Spinal cord (tissue), 10 donors: ENCODE measurements around the gene LGALS3BP. TPM values are rescaled to one million over a fixed set of nuclear protein-coding genes. Genes with fewer than 3 reads are reported as not detected.

Source experiments
- DNase-seq, 6 donors: peaks; one replicate each; pipeline versions ENCODE4 v3.0.0 to v3.0.0-alpha.2; 2013 to 2015; ENCODE audit warnings: low spot score in 6 of 6, low read depth in 4 of 6
- H3K27ac ChIP-seq: one replicate; pipeline ENCODE4 v1.5.1; 2013; ENCODE audit warnings: low read depth, low read length, control low read depth
- H3K27me3 ChIP-seq: one replicate; pipeline ENCODE4 v1.6.1; 2013; ENCODE audit warnings: low read length; ENCODE audit not compliant: control insufficient read depth, insufficient read depth
- H3K36me3 ChIP-seq: one replicate; pipeline ENCODE4 v1.6.1; 2013; ENCODE audit warnings: low read length; ENCODE audit not compliant: control insufficient read depth, insufficient read depth
- H3K4me1 ChIP-seq: one replicate; pipeline ENCODE4 v1.6.1; 2013; ENCODE audit warnings: low read length; ENCODE audit not compliant: control insufficient read depth, insufficient read depth
- H3K4me3 ChIP-seq: one replicate; pipeline ENCODE4 v1.5.1; 2013; ENCODE audit warnings: low read depth, low read length, control low read depth
- H3K9me3 ChIP-seq: one replicate; pipeline ENCODE4 v1.6.1; 2013; ENCODE audit warnings: low read length; ENCODE audit not compliant: control insufficient read depth, insufficient read depth
- WGBS: methylation state at CpG from one replicate; pipeline ENCODE4 v1.1.5; 2013; ENCODE audit warnings: missing lambda C conversion rate; ENCODE audit not compliant: insufficient coverage; 5-methylcytosine and 5-hydroxymethylcytosine counted together
- polyA plus RNA-seq, 2 donors: library from polyadenylated mRNA; unstranded; fragments of 120-200 nt; gene quantifications; one replicate each; pipeline ENCODE4 v1.2.1, GENCODE V29; 2013; ENCODE audit not compliant: insufficient read length in 2 of 2
- total RNA-seq, 2 donors: library from RNA; depleted of rRNA in 1 of 2; stranded (reverse); fragments of 120-200 nt in 1 of 2; fragments of >200 nt in 1 of 2; gene quantifications; one replicate each; pipeline versions ENCODE4 v1.2.3 to v1.2.4, GENCODE V29; 2013 to 2014
- donor health status: healthy.

The LGALS3BP gene
- total and polyA plus RNA-seq, 4 donors, result 83.0 to 166 (median 106) TPM

GRCh38 chr17:79005063-79005861 is 25.5 kb upstream of the LGALS3BP start:
- DNase-seq, result no peak
- Histone ChIP-seq H3K9me3 (no peaks in the 10 kb centered on the region), H3K36me3 (peaks cover 45% of the 10 kb centered on the region), H3K4me1 (peaks cover 30% of the 10 kb centered on the region), H3K27ac (no peak overlapping the region), H3K27me3 (no peaks in the 10 kb centered on the region), H3K4me3 (no peak overlapping the region)
- WGBS, result 74% methylated on average over 11 of the region's 12 CpGs

DNA sequence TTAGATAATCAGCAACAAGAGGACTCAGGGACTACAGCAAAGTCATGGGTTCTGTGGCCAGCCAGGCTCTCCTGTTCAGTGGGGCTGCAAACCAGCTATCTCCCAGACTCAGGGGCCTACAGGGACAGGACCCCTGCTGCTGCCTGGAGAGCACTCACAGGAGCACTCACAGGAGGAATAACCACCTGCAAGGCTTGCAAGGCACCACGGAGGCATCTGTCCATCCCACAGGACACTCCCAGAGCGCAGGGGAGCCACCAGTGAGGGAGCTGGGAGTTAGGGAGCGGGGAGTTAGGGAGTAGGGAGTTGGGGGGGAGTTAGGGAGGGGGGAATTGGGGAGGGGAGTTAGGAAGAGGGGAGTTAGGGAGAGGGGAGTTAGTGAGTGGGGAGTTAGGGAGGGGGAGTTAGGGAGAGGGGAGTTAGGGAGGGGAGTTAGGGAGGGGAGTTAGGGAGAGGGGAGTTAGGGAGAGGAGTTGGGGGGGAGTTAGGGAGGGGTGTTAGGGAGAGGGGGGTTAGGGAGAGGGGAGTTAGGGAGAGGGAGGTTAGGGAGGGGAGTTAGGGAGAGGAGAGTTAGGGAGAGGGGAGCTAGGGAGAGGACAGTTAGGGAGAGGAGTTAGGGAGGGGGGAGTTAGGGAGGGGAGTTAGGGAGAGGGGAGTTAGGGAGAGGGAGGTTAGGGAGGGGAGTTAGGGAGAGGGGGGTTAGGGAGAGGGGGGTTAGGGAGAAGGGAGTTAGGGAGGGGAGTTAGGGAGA is 24.1 kb upstream of the LGALS3BP start:
- H3K36me3 ChIP-seq, result peaks cover 54% of the 10 kb centered on the region
- peaks cover 25% of the 10 kb centered on the region for H3K4me1 ChIP-seq
- H3K4me3 ChIP-seq, result no peak overlapping the region
- no peak overlapping the region for H3K27ac ChIP-seq
- 53% methylated on average over 3 of the region's 3 CpGs for WGBS
- H3K27me3 ChIP-seq, result no peaks in the 10 kb centered on the region
- DNase-seq, result no peak
- no peaks in the 10 kb centered on the region for H3K9me3 ChIP-seq

GRCh38 chr17:79002796-79003593 is 23.3 kb upstream of the LGALS3BP start:
- peaks cover 61% of the 10 kb centered on the region for H3K36me3 ChIP-seq
- no peaks in the 10 kb centered on the region for H3K9me3 ChIP-seq
- WGBS, result 82% methylated on average over 16 of the region's 20 CpGs
- no peak overlapping the region for H3K4me3 ChIP-seq
- no peak for DNase-seq
- no peak overlapping the region for H3K27ac ChIP-seq
- H3K4me1 ChIP-seq, result peaks cover 23% of the 10 kb centered on the region
- no peaks in the 10 kb centered on the region for H3K27me3 ChIP-seq

DNA sequence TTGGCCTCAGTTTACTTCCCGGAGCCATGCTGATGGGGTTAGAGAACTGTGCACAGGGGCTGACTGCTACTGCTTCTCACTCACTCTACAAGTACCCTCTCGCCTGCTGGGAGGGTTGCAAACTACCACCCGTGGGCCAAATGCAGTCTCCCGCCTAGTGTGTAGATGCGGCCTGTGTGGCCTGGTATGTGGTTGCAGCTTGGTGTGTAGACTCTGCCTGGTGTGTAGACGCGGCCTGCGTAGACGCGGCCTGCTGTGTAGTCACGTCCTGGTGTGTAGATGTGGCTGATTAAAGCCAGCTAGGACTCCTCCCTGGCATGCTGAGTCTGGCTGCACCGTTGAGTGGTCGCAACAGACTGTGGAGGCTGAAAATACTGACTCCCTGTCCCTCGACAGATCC is 22.6 kb upstream of the LGALS3BP start:
- H3K9me3 ChIP-seq, result no peaks in the 10 kb centered on the region
- H3K36me3 ChIP-seq, result peaks cover 63% of the 10 kb centered on the region
- H3K27me3 ChIP-seq, result no peaks in the 10 kb centered on the region
- no peak overlapping the region for H3K27ac ChIP-seq
- WGBS, result 91% methylated on average over 10 of the region's 14 CpGs
- H3K4me3 ChIP-seq, result no peak overlapping the region
- peaks cover 16% of the 10 kb centered on the region for H3K4me1 ChIP-seq
- DNase-seq, result no peak

DNA sequence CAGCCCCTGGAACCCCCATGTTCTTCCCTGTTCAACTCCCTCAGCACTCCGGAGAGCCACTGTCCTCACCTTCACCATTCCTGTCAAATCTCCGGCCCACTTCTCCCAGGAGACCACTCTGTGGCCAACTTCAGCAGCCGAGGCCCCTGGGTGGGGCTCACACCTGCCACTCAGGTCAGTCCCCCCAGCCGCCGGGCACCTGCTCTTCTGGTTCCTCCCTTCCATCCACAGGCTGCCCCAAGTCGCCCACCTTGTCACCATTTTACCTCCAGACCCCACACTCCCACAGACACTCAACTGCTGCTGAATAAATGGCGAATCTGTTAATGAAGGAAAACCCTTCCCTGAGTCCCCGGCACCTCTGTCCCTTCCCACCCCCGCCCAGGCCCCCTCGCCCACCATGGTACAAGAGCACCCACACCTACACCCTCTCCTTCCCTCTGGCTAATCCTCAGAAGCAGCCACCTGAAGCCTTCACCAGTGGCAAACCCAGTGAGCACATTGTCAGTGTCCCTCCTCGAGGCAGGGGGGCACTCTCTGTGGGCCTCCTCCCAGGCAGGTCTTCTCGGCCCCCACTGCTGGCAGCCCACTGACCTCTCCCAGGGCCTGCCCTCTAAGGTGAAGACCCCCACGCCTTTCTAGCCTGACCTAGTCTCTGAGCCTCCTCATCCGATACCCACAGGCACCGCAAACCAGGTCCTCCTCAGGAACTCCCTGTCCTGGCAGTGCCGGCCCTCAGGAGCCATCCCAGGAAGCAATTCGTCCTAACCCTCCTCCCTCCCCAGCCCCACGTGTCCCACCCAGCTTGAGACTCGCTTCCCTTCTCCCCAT is 21.7 kb upstream of the LGALS3BP start:
- H3K4me1 ChIP-seq, result peaks cover 19% of the 10 kb centered on the region
- no peak overlapping the region for H3K4me3 ChIP-seq
- H3K9me3 ChIP-seq, result no peaks in the 10 kb centered on the region
- DNase-seq, result no peak
- WGBS, result 85% methylated on average over 19 of the region's 19 CpGs
- peaks cover 68% of the 10 kb centered on the region for H3K36me3 ChIP-seq
- H3K27ac ChIP-seq, result no peak overlapping the region
- H3K27me3 ChIP-seq, result no peaks in the 10 kb centered on the region

DNA sequence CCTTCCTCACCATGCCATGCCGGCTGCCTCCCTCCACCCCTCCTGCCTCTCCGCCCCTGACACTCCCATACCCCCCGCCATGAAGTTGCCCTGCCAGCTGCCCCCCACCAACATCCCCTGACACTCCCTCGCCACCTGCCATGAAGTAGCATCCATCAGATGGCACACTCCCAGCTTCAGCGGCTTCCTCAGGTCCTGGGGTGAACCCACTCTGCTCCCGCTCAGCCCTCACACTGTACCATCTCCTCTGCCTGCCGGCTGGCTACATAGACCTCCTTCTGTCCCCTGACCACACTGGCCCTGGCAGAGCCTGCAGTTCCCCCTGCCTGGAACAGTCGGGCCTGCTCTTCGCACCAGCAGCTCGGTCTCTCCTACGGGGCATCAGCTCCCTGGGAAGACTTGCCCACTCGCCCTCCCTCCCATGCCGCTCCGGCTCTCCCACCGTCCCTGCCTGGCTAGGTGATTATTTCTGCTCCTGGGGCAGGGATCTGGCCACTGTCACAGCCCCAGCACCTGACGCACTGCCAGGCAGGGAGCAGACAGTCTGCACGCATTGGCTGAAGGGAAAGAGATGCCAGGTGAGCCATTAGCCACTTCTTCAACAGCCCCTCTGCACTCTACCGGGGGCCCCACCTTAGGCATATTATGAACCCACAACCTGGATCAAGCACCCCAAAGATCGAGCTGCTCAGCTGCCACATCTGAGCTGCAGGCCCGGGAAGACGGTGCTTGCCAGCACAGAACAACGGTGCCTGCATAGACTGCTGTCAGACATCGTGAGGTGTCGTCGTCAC is 20.9 kb upstream of the LGALS3BP start:
- no peaks in the 10 kb centered on the region for H3K9me3 ChIP-seq
- H3K36me3 ChIP-seq, result peaks cover 74% of the 10 kb centered on the region
- H3K27ac ChIP-seq, result no peak overlapping the region
- WGBS, result 93% methylated on average over 23 of the region's 25 CpGs
- no peaks in the 10 kb centered on the region for H3K27me3 ChIP-seq
- H3K4me1 ChIP-seq, result peaks cover 27% of the 10 kb centered on the region
- no peak for DNase-seq
- no peak overlapping the region for H3K4me3 ChIP-seq

DNA sequence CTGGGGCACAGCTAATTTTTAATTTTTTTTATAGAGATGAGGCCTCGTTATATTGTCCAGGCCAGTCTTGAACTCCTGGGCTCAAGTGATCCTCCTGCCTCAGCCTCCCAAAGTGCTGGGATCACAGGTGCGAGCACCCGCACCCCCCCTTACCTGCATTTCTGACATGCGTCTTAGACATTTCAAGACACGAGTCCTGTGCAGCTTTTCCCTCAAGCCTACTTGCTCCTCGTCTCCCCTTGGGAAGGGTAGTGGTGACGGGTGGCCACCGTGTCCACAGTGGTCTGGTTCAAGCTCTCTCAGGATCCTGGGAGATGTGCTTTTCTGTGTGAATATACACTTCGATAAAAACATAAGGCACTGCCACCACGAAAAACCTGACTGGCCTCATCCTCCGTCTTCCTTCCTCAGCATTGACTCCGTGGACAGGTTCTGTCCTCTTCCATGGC is 20.2 kb upstream of the LGALS3BP start:
- Histone ChIP-seq H3K9me3 (no peaks in the 10 kb centered on the region), H3K4me3 (no peak overlapping the region), H3K4me1 (peaks cover 25% of the 10 kb centered on the region), H3K27ac (no peak overlapping the region), H3K36me3 (peaks cover 75% of the 10 kb centered on the region), H3K27me3 (no peaks in the 10 kb centered on the region)
- 97% methylated on average over 6 of the region's 12 CpGs for WGBS
- no peak for DNase-seq

- no peak overlapping the region for H3K27ac ChIP-seq
- no peak overlapping the region for H3K4me3 ChIP-seq
- peaks cover 82% of the 10 kb centered on the region for H3K36me3 ChIP-seq
- no peaks in the 10 kb centered on the region for H3K27me3 ChIP-seq
- 68% methylated on average over 6 of the region's 17 CpGs for WGBS
- DNase-seq, result no peak
- no peaks in the 10 kb centered on the region for H3K9me3 ChIP-seq
- peaks cover 25% of the 10 kb centered on the region for H3K4me1 ChIP-seq
These were observed 19.5 kb upstream of the LGALS3BP start for GRCh38 chr17:78999056-78999768.
